Stimulated activated memory B cell treated with anti-CD40 and anti-IgM and Interleukin-4, amounts not matched to agents 10 μg/mL and 1 μg/mL and 100 μg/mL, for 72 hours (primary cell): ENCODE measurements around the gene GPR62.

Source experiments
- ATAC-seq: fragments of 150-1000 bp; cut with Tn5 transposase; 2 replicates; pipeline ENCODE4 v1.10.0; 2021
- H3K27ac Mint-ChIP-seq: one replicate; pipeline ENCODE4 v1.8.0; 2022; ENCODE audit warnings: mild to moderate bottlenecking, mixed read lengths
- H3K27me3 Mint-ChIP-seq: one replicate; pipeline ENCODE4 v1.8.0; 2022; ENCODE audit warnings: mixed read lengths
- H3K36me3 Mint-ChIP-seq: one replicate; pipeline ENCODE4 v1.8.0; 2022; ENCODE audit warnings: mixed read lengths
- H3K4me1 Mint-ChIP-seq: one replicate; pipeline ENCODE4 v1.8.0; 2022; ENCODE audit warnings: mixed read lengths
- H3K4me3 Mint-ChIP-seq: one replicate; pipeline ENCODE4 v1.8.0; 2022; ENCODE audit warnings: mild to moderate bottlenecking, moderate library complexity, mixed read lengths
- H3K9me3 Mint-ChIP-seq: one replicate; pipeline ENCODE4 v1.8.0; 2022; ENCODE audit warnings: mixed read lengths

The GPR62 gene

DNA sequence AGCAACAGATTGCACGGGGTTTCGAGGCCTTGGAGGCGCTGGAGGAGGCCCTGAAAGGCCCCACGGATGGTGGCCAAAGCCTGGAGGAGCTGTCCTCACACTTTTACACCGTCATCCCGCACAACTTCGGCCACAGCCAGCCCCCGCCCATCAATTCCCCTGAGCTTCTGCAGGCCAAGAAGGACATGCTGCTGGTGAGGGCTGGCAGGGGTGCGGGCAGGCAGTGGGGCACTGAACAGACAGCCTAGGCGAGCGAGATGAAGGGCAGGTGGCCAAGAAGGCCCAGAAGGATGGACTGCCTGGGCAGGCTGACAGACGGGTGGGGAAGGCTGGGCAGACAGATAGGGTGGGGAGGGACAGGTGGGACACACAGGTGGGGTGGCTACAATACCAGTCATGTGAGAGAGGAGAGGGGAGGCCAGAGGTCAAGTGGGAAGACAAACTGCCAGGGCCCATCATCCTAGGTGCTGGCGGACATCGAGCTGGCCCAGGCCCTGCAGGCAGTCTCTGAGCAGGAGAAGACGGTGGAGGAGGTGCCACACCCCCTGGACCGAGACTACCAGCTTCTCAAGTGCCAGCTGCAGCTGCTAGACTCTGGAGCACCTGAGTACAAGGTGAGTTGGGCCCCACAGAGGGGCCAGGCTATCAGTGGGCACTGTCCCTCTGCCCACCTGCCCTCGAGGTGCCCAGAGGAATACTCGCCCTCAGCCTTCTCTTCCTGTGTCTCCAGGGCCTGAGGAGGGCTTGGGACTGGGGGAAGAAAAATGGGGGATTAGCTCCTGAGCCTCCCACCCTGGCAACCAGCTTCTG, 9.9 kb upstream of the GPR62 start:
- no peak for ATAC-seq
- Mint-ChIP-seq H3K4me1 (peaks cover 27% of the 10 kb centered on the region), H3K27ac (no peak overlapping the region), H3K4me3 (no peak overlapping the region), H3K9me3 (no peaks in the 10 kb centered on the region), H3K36me3 (peaks cover 35% of the 10 kb centered on the region), H3K27me3 (no peaks in the 10 kb centered on the region)

DNA sequence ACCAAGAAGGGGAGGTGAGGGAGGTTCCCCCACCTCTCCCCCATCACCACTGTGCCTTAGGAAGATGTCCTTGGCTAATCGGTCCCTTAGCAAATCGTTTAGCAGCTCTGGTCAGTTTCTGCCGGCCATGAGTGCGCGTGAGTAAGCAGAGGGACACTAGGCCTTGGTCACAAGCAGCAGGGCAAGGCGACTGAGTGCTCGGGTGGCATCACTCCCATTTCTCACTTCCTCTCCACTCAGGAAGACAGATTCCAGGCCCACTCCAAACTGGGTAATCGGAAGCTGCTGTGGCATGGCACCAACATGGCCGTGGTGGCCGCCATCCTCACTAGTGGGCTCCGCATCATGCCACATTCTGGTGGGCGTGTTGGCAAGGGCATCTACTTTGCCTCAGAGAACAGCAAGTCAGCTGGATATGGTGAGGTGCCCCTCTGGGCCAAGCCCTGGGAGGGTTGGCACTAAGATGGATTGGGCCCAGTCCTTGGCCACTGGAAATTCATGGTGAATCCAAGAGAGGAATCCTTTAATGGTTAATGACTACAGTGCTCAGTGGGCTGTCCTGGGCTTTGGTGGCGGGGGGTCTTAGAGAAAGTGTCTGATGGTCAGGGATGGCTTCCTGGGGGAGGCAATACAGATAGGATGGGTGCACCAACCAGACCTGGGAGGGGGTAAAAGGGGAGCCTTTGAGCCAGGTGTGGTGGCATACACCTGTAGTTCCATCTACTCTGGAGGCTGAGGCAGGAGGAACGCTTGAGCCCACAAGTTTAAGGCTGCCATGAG, 9.1 kb upstream of the GPR62 start:
- Mint-ChIP-seq H3K9me3 (no peaks in the 10 kb centered on the region), H3K27ac (no peak overlapping the region)

DNA sequence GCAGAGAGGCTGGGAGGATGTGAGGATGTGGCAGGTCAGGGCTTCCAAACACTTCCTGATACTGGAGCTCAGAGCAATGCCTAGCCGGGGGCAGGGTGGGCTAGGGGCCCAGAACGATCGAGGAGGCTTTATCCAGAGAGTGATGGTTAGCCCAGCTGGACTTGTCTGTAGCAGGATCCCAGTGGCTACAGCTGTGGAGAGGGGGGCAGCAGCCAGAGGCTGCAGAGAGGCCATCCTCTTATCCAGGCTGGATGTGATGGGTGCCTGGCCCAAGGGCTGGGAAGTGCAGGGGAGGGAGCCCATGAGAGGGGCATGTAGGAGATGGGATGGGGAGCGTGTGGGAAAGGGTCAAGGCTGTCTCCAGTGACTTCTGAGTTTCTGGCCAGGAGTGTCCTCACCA, 8.4 kb upstream of the GPR62 start:
- Mint-ChIP-seq H3K4me1 (peaks cover 14% of the 10 kb centered on the region), H3K36me3 (peaks cover 35% of the 10 kb centered on the region), H3K4me3 (no peak overlapping the region), H3K27ac (no peak overlapping the region), H3K9me3 (no peaks in the 10 kb centered on the region), H3K27me3 (peaks cover under 1% of the 10 kb centered on the region)
- no peak for ATAC-seq

More for the DNA sequence above, 9.1 kb upstream of the GPR62 start:
- Mint-ChIP-seq H3K4me3 (no peak overlapping the region), H3K27me3 (no peaks in the 10 kb centered on the region), H3K36me3 (peaks cover 35% of the 10 kb centered on the region), H3K4me1 (peaks cover 18% of the 10 kb centered on the region)
- ATAC-seq: no peak

DNA sequence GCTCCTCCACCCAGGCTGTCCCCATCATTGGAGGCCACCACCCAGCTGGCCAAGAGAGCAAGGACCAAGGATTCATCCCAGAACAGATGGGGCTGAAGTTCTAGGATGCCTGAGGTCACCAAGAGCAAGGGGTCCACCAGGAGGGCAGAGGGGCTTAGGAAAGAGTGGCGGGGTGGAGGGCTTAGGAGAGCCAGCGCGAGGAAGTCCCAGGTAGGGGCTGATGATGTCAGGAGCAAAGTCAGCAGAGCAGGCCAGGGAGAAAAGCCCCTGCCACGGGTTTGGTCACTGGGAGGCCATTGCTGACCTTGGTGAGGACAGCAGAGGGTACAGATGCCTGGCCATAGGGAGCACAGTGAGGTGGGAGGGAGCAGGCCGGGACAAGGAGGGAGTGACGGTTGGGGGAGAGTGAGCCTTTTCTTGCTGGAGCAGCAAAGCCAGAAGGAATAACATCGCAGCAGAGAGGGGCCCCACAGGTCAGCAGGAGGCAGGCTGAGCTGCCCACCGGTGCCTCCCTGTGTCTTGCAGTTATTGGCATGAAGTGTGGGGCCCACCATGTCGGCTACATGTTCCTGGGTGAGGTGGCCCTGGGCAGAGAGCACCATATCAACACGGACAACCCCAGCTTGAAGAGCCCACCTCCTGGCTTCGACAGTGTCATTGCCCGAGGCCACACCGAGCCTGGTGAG, 7.8 kb upstream of the GPR62 start:
- ATAC-seq: no peak
- Mint-ChIP-seq H3K4me1 (peaks cover 9% of the 10 kb centered on the region), H3K27me3 (peaks cover 6% of the 10 kb centered on the region), H3K36me3 (peaks cover 35% of the 10 kb centered on the region), H3K9me3 (no peaks in the 10 kb centered on the region), H3K4me3 (no peak overlapping the region), H3K27ac (no peak overlapping the region)

DNA sequence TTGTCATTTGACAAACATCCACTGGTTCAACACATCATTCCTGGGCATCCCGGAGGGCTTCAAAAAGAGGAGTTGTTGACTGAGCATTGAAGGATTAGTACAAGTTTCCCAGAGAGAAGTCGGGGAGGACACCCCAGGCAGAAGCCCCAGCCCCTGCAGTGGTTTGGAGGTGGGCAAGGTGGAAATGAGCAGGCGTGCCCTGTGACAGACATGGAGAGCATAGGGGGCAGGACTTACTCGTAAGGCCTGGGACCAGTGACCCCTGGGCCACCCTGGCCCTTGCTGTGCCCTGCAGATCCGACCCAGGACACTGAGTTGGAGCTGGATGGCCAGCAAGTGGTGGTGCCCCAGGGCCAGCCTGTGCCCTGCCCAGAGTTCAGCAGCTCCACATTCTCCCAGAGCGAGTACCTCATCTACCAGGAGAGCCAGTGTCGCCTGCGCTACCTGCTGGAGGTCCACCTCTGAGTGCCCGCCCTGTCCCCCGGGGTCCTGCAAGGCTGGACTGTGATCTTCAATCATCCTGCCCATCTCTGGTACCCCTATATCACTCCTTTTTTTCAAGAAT, 7.1 kb upstream of the GPR62 start:
- Mint-ChIP-seq H3K27ac (no peak overlapping the region), H3K4me3 (no peak overlapping the region), H3K9me3 (no peaks in the 10 kb centered on the region), H3K27me3 (peaks cover 12% of the 10 kb centered on the region), H3K36me3 (peaks cover 35% of the 10 kb centered on the region), H3K4me1 (peaks cover 1% of the 10 kb centered on the region)
- no peak for ATAC-seq

DNA sequence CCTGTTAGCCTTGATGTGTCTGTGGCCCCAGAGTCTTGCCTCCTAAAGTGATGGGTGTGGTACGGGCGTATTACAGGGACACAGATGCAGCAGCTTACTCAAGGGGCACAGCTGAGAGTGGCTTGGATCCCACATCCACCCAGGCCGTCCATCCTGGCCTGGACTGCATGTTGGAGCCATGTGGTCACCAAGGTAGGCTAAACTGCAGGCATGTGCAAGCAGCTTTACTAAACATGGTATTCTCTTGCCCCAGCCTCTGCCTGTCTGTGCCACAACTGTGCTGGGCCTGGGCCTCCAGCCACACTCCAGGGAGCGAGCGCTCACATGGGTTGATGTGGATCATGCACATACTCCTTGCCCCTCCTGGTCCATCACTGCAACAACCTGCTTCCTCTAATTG, 6.1 kb upstream of the GPR62 start:
- no peak overlapping the region for H3K4me3 Mint-ChIP-seq

DNA sequence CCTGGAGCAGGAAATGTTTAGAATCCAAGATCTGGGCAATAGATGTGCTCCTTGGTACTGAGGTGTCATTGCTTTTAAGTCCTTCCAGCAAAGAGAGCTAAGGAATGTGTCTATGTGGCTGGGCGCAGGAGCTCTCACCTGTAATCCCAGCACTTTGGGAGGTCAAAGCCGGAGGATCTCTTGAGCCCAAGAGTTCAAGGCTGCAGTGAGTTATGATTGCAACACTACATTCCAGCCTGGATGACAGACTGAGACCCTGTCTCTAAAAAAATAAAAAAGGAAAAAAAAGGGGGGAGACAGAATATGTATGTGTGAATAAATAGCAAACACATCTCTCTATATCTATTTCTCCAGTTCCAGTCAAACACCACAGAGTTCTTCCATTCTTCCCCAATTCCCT, 4.3 kb upstream of the GPR62 start:
- ATAC-seq: no peak
- H3K27ac Mint-ChIP-seq: no peak overlapping the region
- H3K4me1 Mint-ChIP-seq: no peaks in the 10 kb centered on the region
- H3K27me3 Mint-ChIP-seq: peaks cover 38% of the 10 kb centered on the region
- H3K9me3 Mint-ChIP-seq: no peaks in the 10 kb centered on the region
- H3K36me3 Mint-ChIP-seq: peaks cover 19% of the 10 kb centered on the region
- H3K4me3 Mint-ChIP-seq: no peak overlapping the region

More for the DNA sequence above, 6.1 kb upstream of the GPR62 start:
- peaks cover 22% of the 10 kb centered on the region for H3K27me3 Mint-ChIP-seq
- H3K27ac Mint-ChIP-seq: no peak overlapping the region
- H3K9me3 Mint-ChIP-seq: no peaks in the 10 kb centered on the region
- ATAC-seq: no peak
- H3K36me3 Mint-ChIP-seq: peaks cover 33% of the 10 kb centered on the region
- H3K4me1 Mint-ChIP-seq: no peaks in the 10 kb centered on the region

DNA sequence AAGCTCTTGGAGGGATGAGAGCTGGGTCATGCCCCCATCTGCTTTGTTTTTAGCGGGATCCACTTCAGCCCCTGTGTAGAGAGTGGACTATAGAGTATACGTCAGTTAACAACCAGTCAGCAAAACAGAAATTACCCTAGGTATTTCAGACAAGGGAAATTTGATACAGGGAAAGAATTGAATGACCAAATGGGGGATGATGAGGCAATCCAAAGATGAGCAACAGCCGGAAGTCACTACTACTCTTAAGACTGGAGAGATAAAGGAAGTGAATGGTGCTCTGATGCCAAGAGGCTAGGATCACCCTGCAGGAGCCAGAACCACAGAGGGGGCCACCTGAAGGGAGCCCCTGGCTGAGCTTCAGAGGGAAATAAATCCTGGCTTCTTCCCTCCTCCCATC, 1.7 kb upstream of the GPR62 start:
- H3K4me3 Mint-ChIP-seq: no peak overlapping the region
- no peak overlapping the region for H3K27ac Mint-ChIP-seq
- H3K27me3 Mint-ChIP-seq: peaks cover 38% of the 10 kb centered on the region
- H3K9me3 Mint-ChIP-seq: no peaks in the 10 kb centered on the region
- H3K36me3 Mint-ChIP-seq: peaks cover 5% of the 10 kb centered on the region
- ATAC-seq: no peak
- H3K4me1 Mint-ChIP-seq: no peaks in the 10 kb centered on the region

DNA sequence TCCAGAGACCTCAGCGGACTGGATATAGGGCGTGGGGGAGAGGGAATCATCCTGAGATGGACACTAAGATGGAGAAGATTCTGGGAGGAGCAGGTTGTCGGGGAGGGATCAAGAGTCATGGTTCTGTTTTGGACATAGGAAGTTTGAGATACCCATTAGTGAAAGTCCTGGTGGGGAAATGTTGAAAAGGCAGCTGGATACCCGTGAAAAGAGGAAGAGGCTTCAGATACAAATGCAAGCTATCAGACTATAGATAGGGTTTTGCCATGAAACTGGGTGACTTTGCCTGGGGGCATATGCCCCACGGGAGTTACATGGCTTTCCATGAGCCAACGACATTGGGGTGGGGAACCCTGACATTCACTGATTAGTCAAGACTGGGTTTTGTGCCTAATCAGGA, 1.1 kb upstream of the GPR62 start:
- H3K4me1 Mint-ChIP-seq: no peaks in the 10 kb centered on the region
- no peak overlapping the region for H3K4me3 Mint-ChIP-seq
- peaks cover 38% of the 10 kb centered on the region for H3K27me3 Mint-ChIP-seq
- no peak overlapping the region for H3K27ac Mint-ChIP-seq
- peaks cover 7% of the 10 kb centered on the region for H3K36me3 Mint-ChIP-seq
- ATAC-seq: no peak
- H3K9me3 Mint-ChIP-seq: no peaks in the 10 kb centered on the region

DNA sequence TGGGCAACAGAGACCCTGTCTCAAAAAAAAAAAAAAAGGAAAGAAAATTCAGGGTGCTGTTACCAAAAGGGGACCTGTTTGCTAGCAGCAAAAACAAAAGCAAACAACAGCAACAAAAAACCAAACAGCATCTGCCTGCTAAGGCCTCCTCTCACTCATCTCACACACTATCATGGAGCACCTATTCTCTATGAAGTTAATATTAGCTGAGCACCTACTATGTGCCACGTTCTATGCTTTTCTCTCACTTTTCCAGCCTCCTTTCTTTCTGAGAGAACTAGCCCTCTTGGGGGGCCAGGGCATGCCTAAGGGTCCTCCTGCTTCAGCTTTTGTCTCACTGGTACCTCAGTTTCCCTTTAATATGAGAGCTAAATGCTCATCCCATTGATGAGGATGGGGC, 468 bp upstream of the GPR62 start:
- H3K9me3 Mint-ChIP-seq: no peaks in the 10 kb centered on the region
- H3K27ac Mint-ChIP-seq: no peak overlapping the region
- peaks cover 7% of the 10 kb centered on the region for H3K36me3 Mint-ChIP-seq
- no peaks in the 10 kb centered on the region for H3K4me1 Mint-ChIP-seq
- no peak for ATAC-seq
- H3K4me3 Mint-ChIP-seq: no peak overlapping the region
- H3K27me3 Mint-ChIP-seq: peaks cover 38% of the 10 kb centered on the region

DNA sequence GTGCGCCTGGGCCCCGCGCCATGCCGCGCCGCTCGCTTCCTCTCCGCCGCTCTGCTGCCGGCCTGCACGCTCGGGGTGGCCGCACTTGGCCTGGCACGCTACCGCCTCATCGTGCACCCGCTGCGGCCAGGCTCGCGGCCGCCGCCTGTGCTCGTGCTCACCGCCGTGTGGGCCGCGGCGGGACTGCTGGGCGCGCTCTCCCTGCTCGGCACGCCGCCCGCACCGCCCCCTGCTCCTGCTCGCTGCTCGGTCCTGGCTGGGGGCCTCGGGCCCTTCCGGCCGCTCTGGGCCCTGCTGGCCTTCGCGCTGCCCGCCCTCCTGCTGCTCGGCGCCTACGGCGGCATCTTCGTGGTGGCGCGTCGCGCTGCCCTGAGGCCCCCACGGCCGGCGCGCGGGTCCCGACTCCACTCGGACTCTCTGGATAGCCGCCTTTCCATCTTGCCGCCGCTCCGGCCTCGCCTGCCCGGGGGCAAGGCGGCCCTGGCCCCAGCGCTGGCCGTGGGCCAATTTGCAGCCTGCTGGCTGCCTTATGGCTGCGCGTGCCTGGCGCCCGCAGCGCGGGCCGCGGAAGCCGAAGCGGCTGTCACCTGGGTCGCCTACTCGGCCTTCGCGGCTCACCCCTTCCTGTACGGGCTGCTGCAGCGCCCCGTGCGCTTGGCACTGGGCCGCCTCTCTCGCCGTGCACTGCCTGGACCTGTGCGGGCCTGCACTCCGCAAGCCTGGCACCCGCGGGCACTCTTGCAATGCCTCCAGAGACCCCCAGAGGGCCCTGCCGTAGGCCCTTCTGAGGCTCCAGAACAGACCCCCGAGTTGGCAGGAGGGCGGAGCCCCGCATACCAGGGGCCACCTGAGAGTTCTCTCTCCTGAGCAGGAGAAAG, 951 bp downstream of the GPR62 start:
- no peaks in the 10 kb centered on the region for H3K9me3 Mint-ChIP-seq
- H3K36me3 Mint-ChIP-seq: peaks cover 7% of the 10 kb centered on the region
- H3K27me3 Mint-ChIP-seq: peaks cover 38% of the 10 kb centered on the region
- no peak overlapping the region for H3K27ac Mint-ChIP-seq
- H3K4me1 Mint-ChIP-seq: no peaks in the 10 kb centered on the region
- peak overlapping the region; percentile 56 for H3K4me3 Mint-ChIP-seq
- ATAC-seq: peak; percentile 69

DNA sequence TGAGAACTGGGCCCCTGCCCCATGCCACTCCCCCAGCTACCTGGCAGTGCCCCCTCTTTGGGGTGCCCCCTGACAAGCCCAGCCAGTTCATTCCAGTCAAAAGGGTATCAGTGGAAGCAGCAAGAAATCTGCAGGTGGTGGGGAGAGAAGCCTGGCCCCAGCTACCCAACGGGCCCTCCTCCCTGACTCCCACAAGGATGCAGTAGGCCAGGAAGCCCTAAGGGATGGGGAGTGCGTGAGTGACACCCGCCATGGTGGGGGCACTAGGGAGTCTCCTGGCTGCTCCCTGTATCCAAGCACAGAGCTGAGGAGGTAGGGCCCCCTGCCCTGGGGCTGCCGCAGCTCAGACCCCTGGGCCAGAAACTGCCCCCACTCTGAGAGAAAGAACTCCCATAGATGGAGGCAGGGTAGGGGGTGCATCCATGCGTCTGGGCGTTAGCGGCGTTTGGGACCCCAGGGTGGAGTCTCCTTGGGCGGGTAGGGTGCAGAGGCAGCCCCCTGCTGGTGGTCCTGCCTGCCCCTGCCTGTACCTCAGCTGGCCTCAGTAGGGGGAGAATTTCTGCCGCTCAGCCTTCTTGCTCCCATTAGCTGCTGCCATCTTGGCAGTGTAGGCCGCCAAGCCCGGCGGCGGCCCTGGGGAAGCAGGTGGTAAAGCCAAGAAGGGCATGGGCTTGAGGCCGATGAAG, 2.5 kb downstream of the GPR62 start:
- Mint-ChIP-seq H3K4me1 (no peaks in the 10 kb centered on the region), H3K9me3 (no peaks in the 10 kb centered on the region), H3K36me3 (peaks cover 7% of the 10 kb centered on the region), H3K27me3 (peaks cover 29% of the 10 kb centered on the region), H3K4me3 (no peak overlapping the region), H3K27ac (no peak overlapping the region)
- ATAC-seq: no peak

DNA sequence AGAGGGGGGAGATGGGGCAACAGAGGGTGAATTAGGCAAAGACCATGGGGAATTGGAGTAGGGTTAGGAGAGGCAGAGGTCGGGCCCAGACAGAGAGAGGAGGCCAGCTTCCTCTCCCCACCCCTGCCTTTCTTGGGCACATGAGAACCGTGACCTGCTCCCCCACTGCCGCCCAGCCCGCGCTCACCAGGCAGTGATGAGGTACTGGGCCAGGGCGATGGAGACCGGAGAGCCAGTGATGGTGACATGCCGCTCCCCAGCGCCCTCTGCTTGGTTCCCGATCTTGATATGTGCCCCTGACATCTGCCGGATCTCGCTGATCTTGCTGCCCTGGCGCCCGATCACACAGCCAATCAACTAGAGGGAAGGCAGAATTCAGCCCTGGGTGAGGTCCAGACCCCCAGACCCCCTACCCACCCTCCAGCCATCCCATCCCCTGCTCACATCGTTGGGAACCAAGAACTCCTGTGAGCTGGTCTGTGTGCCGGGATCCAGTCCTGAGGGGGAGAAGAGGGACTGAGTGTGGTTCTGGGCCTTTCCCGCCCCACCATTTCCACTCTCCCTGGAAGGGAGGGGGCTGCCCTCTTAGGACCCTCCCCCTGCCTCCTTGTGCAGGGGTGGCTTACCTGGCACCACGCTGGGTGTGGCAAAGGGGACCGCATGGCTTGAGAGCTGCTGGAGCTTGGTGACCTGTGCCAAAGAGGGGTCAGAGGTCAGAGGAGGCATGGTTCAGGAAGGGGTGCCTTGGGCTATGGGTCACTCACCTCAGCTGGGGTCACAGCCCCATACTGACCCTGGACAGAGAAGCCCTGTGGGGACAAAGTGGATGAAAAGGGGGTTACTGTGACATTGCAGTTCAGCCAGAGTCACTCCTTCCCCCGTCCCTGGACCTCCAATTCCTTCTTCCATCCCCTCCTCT, 3.7 kb downstream of the GPR62 start:
- Mint-ChIP-seq H3K27me3 (peaks cover 18% of the 10 kb centered on the region), H3K27ac (no peak overlapping the region), H3K9me3 (no peaks in the 10 kb centered on the region), H3K4me1 (no peaks in the 10 kb centered on the region), H3K4me3 (no peak overlapping the region), H3K36me3 (peaks cover 7% of the 10 kb centered on the region)
- no peak for ATAC-seq
